Endodermal cell (in vitro differentiated cells): Measurements from ENCODE around the gene POU5F1. TPM values are rescaled to one million over a fixed set of nuclear protein-coding genes. Genes with fewer than 3 reads are reported as not detected.

Experiments
- DNase-seq: peaks from one replicate; pipeline ENCODE4 v3.0.0-alpha.2; 2017
- H3K27ac ChIP-seq: 2 replicates; pipeline ENCODE4 v1.5.1; 2013; ENCODE audit warnings: mild to moderate bottlenecking, low read depth, low read length, moderate library complexity
- H3K27me3 ChIP-seq: 2 replicates; pipeline ENCODE4 v1.6.1; 2013; ENCODE audit warnings: mild to moderate bottlenecking, low read length, moderate library complexity; ENCODE audit not compliant: insufficient read depth, control insufficient read depth, poor library complexity, severe bottlenecking
- H3K36me3 ChIP-seq: 2 replicates; pipeline ENCODE4 v1.7.0; 2013; ENCODE audit warnings: mild to moderate bottlenecking, low read length, moderate library complexity; ENCODE audit not compliant: control insufficient read depth, insufficient read depth
- H3K4me1 ChIP-seq: one replicate; pipeline ENCODE4 v1.7.0; 2013; ENCODE audit warnings: low read length; ENCODE audit not compliant: control insufficient read depth, insufficient read depth
- H3K4me3 ChIP-seq: 2 replicates; pipeline ENCODE4 v1.5.1; 2013; ENCODE audit warnings: mild to moderate bottlenecking, low read length, moderate library complexity
- H3K9ac ChIP-seq: 2 replicates; pipeline ENCODE4 v1.6.1; 2013; ENCODE audit warnings: mild to moderate bottlenecking, low read length, moderate library complexity; ENCODE audit not compliant: poor library complexity, severe bottlenecking; ENCODE audit errors: extremely low read depth
- H3K9me3 ChIP-seq: 2 replicates; pipeline ENCODE4 v1.6.1; 2013; ENCODE audit warnings: mild to moderate bottlenecking, low read length, moderate library complexity; ENCODE audit not compliant: control insufficient read depth
- H3K27ac Mint-ChIP-seq: 2 replicates; pipeline ENCODE4 v1.8.0; 2020; ENCODE audit warnings: mixed read lengths
- H3K27me3 Mint-ChIP-seq: 2 replicates; pipeline ENCODE4 v1.8.0; 2021; ENCODE audit warnings: mild to moderate bottlenecking, mixed read lengths; ENCODE audit not compliant: insufficient read depth
- H3K36me3 Mint-ChIP-seq: 2 replicates; pipeline ENCODE4 v1.8.0; 2020; ENCODE audit warnings: low read depth, mixed read lengths
- H3K4me1 Mint-ChIP-seq: 2 replicates; pipeline ENCODE4 v1.8.0; 2020; ENCODE audit warnings: mixed read lengths
- H3K4me3 Mint-ChIP-seq: 2 replicates; pipeline ENCODE4 v1.8.0; 2020; ENCODE audit warnings: mild to moderate bottlenecking, moderate library complexity, mixed read lengths
- H3K9me3 Mint-ChIP-seq: 2 replicates; pipeline ENCODE4 v1.8.0; 2020; ENCODE audit warnings: mild to moderate bottlenecking, mixed read lengths
- WGBS, 2 experiments: methylation state at CpG; one replicate each; pipeline versions ENCODE4 v1.1.5 to v1.1.7; 2013; ENCODE audit warnings: missing lambda C conversion rate in 2 of 2, mixed read lengths in 1 of 2; ENCODE audit not compliant: insufficient coverage in 1 of 2, insufficient read length in 1 of 2; 5-methylcytosine and 5-hydroxymethylcytosine counted together
- total RNA-seq, 2 donors: library from RNA; stranded (reverse); fragmentation: NEBNext Ultra II Directional in 1 of 2; extraction: Animal tissue kit (Norgen Biotek cat#: 25700) in 1 of 2; gene quantifications; 2 replicates in 1 of 2; 3 replicates in 1 of 2; pipeline ENCODE4 v1.2.1, GENCODE V29; 2021
- TF ChIP-seq, protein P1 (sequence below): fragments of 200-600 bp; sonication (generic); conservative IDR thresholded peaks from 2 replicates; pipeline ENCODE4 v1.5.0; 2021; ENCODE audit warnings: antibody characterized with exemption, mild to moderate bottlenecking

Gene POU5F1
- total RNA-seq, 2 donors from 2014 or later, result 106 to 687 TPM

DNA sequence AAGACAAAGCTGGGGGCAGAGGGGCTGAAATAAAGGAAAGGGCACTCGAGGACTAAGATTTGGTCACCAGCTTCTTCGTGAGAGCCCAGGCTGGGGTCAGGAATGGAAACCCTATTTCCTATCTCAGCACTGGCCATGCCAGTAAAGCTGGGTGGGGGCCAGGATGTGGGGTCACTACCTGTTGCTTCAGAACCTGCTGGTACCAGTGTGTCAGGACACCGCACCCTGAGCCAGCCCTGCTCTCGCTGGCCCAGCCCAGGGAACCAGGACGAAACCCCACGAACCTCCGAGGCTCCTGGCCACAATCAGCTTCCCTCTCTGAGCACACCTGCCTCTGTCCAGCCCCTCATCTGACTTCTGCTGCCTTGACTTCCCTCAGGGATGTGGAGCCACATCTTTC is 52.3 kb downstream of the POU5F1 start:
- 90 to 96% methylated on average over 7 of the region's 7 CpGs for WGBS, 2 experiments
- DNase-seq, result no peak
- Mint-ChIP-seq H3K4me3 (no peak overlapping the region), H3K9me3 (no peaks in the 10 kb centered on the region), H3K27me3 (peaks cover 8% of the 10 kb centered on the region), H3K36me3 (no peaks in the 10 kb centered on the region), H3K27ac (no peak overlapping the region), H3K4me1 (peaks cover 17% of the 10 kb centered on the region)
- Histone ChIP-seq H3K36me3 (no peaks in the 10 kb centered on the region), H3K4me1 (peaks cover 9% of the 10 kb centered on the region), H3K9ac (no peak overlapping the region), H3K27me3 (no peaks in the 10 kb centered on the region), H3K9me3 (no peaks in the 10 kb centered on the region), H3K4me3 (no peak overlapping the region), H3K27ac (no peak overlapping the region)
- TF ChIP-seq, protein P1, sequence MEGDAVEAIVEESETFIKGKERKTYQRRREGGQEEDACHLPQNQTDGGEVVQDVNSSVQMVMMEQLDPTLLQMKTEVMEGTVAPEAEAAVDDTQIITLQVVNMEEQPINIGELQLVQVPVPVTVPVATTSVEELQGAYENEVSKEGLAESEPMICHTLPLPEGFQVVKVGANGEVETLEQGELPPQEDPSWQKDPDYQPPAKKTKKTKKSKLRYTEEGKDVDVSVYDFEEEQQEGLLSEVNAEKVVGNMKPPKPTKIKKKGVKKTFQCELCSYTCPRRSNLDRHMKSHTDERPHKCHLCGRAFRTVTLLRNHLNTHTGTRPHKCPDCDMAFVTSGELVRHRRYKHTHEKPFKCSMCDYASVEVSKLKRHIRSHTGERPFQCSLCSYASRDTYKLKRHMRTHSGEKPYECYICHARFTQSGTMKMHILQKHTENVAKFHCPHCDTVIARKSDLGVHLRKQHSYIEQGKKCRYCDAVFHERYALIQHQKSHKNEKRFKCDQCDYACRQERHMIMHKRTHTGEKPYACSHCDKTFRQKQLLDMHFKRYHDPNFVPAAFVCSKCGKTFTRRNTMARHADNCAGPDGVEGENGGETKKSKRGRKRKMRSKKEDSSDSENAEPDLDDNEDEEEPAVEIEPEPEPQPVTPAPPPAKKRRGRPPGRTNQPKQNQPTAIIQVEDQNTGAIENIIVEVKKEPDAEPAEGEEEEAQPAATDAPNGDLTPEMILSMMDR, result no peak

DNA sequence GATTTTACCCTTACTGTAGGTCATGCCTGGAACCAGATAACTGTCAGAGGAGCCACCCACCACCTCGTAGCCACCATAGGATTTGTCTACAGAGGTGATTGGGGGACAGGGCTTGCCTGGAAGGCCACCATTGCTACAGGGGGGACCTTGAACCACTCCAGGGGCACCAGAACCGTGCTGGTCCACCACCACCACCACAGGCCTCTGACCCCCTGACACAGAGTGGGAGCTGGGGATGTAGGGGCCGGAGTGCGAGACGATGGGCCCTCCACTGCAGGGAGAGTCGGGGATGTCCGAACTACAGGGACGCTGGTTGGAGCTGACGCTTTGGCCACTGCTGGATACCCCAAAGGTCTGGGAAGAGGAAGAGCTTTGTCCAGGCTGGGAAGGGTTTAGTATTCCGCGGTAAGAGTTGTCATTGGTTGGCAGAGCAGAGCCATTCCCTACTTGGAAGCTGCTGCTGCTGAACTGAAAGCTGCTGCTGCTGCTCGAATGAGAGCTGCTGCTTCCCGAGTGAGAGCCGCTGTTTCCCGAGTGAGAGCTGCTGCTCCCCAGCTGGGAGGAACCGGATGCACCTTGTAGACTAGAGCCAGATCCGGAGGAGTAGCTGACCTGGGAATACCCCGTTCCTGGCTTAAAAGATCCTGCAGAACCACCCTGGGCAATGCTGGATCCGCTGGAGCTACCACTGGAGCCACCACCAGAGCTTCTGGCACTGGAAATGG is 53.7 kb downstream of the POU5F1 start:
- Histone ChIP-seq H3K9ac (no peak overlapping the region), H3K4me3 (no peak overlapping the region), H3K27ac (no peak overlapping the region), H3K4me1 (peaks cover 9% of the 10 kb centered on the region), H3K36me3 (no peaks in the 10 kb centered on the region), H3K27me3 (no peaks in the 10 kb centered on the region), H3K9me3 (no peaks in the 10 kb centered on the region)
- Mint-ChIP-seq H3K9me3 (no peaks in the 10 kb centered on the region), H3K4me3 (no peak overlapping the region), H3K36me3 (no peaks in the 10 kb centered on the region), H3K4me1 (peaks cover 17% of the 10 kb centered on the region), H3K27ac (no peak overlapping the region), H3K27me3 (peaks cover 15% of the 10 kb centered on the region)
- DNase-seq, result no peak
- WGBS, 2 experiments, result 90 to 94% methylated on average over 9 to 19 of the region's 19 CpGs
- TF ChIP-seq, protein P1, result no peak

DNA sequence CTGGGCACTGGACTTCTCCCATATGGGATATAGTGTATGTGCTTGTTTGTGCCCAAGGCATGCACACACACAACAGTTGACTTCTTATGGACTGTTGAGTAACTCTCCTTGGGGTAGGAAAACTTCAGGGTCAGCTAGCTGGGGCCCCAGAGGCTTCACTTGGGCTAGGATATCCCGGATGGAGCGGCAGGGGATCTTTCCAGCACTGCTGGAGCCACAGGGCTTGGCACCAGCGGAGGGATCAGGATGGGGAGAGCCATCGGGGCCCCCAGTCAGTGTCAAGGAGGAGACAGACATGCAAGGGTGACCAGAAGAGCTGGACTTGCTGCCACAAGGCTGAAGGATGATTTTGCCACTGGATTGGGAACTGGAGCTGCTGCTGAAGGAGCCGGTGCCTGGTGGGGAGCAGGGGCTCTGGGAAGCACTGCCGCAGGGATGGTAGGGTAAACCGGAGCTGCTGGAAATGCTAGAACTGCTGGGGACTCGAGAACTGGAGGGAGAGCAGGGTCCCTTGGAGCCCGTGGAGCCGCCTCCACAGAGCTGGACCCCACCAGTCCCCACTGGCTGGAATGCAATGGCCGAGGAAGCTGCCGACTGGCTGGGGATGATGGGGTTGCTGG is 54.4 kb downstream of the POU5F1 start:
- no peak overlapping the region for H3K4me3 Mint-ChIP-seq
- TF ChIP-seq, protein P1, result no peak
- no peak overlapping the region for H3K27ac Mint-ChIP-seq
- no peaks in the 10 kb centered on the region for H3K9me3 ChIP-seq
- no peak overlapping the region for H3K4me3 ChIP-seq
- H3K4me1 ChIP-seq, result peaks cover 9% of the 10 kb centered on the region
- H3K9ac ChIP-seq, result no peak overlapping the region
- peaks cover 15% of the 10 kb centered on the region for H3K27me3 Mint-ChIP-seq
- no peaks in the 10 kb centered on the region for H3K27me3 ChIP-seq
- H3K36me3 Mint-ChIP-seq, result no peaks in the 10 kb centered on the region
- H3K36me3 ChIP-seq, result no peaks in the 10 kb centered on the region
- no peak overlapping the region for H3K27ac ChIP-seq
- H3K4me1 Mint-ChIP-seq, result peaks cover 18% of the 10 kb centered on the region
- no peak for DNase-seq
- WGBS, 2 experiments, result 92 to 98% methylated on average over 9 to 12 of the region's 12 CpGs
- no peaks in the 10 kb centered on the region for H3K9me3 Mint-ChIP-seq
